Liver (tissue), 9 donors: ENCODE measurements around the gene INSC. TPM values are rescaled to one million over a fixed set of nuclear protein-coding genes. Genes with fewer than 3 reads are reported as not detected.

Source experiments
- DNase-seq: peaks from one replicate; pipeline ENCODE4 v3.0.0-alpha.2; 2017; ENCODE audit warnings: low spot score
- H3K27ac ChIP-seq, 2 donors: one replicate each; pipeline ENCODE4 v1.7.0; 2013; ENCODE audit warnings: inconsistent platforms in 2 of 2, low read length in 2 of 2, control low read depth in 1 of 2, low read depth in 1 of 2, mild to moderate bottlenecking in 1 of 2
- H3K27me3 ChIP-seq, 4 donors: one replicate each; pipeline versions ENCODE4 v1.6.1 to v1.7.0; 2013; ENCODE audit warnings: low read length in 3 of 4, inconsistent platforms in 1 of 4, mild to moderate bottlenecking in 1 of 4, moderate library complexity in 1 of 4; ENCODE audit not compliant: control insufficient read depth in 4 of 4, insufficient read depth in 4 of 4
- H3K36me3 ChIP-seq, 4 donors: one replicate each; pipeline versions ENCODE4 v1.6.1 to v1.7.0; 2013; ENCODE audit warnings: low read length in 3 of 4, mild to moderate bottlenecking in 3 of 4, low read depth in 1 of 4, moderate library complexity in 1 of 4; ENCODE audit not compliant: control insufficient read depth in 4 of 4, insufficient read depth in 3 of 4
- H3K4me1 ChIP-seq, 4 donors: one replicate each; pipeline versions ENCODE4 v1.6.1 to v1.7.0; 2013; ENCODE audit warnings: low read length in 3 of 4, mild to moderate bottlenecking in 3 of 4, moderate library complexity in 1 of 4; ENCODE audit not compliant: control insufficient read depth in 4 of 4, insufficient read depth in 4 of 4
- H3K4me3 ChIP-seq, 3 donors: one replicate each; pipeline versions ENCODE4 v1.6.1 to v1.7.0; 2013; ENCODE audit warnings: low read length in 3 of 3, control low read depth in 1 of 3, low read depth in 1 of 3, mild to moderate bottlenecking in 1 of 3
- H3K9ac ChIP-seq, 2 donors: one replicate each; pipeline ENCODE4 v1.7.0; 2013; ENCODE audit warnings: low read length in 2 of 2, mild to moderate bottlenecking in 2 of 2, moderate library complexity in 2 of 2, control low read depth in 1 of 2, low read depth in 1 of 2
- H3K9me3 ChIP-seq, 4 donors: one replicate each; pipeline versions ENCODE4 v1.6.1 to v1.7.0; 2013; ENCODE audit warnings: low read length in 3 of 4; ENCODE audit not compliant: control insufficient read depth in 4 of 4
- CTCF ChIP-seq: fragments of 150-350 bp; IDR thresholded peaks from 2 replicates; pipeline ENCODE4 v1.5.1; 2017; ENCODE audit warnings: improper control_type of control experiment, low read depth, low read length; ENCODE audit not compliant: missing input control
- EGR1 ChIP-seq, 2 donors: IDR thresholded peaks; 2 replicates each; pipeline ENCODE4 v1.6.1; 2016 to 2018; ENCODE audit warnings: antibody characterized with exemption in 2 of 2, low read depth in 2 of 2
- FOXA1 ChIP-seq: IDR thresholded peaks from 2 replicates; pipeline ENCODE4 v1.6.1; 2016; ENCODE audit warnings: antibody characterized with exemption
- GABPA ChIP-seq, 2 donors: IDR thresholded peaks in 1 of 2; conservative IDR thresholded peaks in 1 of 2; 2 replicates each; pipeline ENCODE4 v1.6.1; 2016; ENCODE audit warnings: antibody characterized with exemption in 2 of 2, mild to moderate bottlenecking in 1 of 2, moderate library complexity in 1 of 2
- HNF4A ChIP-seq, 2 donors: conservative IDR thresholded peaks; 2 replicates each; pipeline ENCODE4 v1.6.1; 2016; ENCODE audit warnings: antibody characterized with exemption in 2 of 2, mild to moderate bottlenecking in 2 of 2
- HNF4G ChIP-seq: IDR thresholded peaks from 2 replicates; pipeline ENCODE4 v1.6.1; 2016; ENCODE audit warnings: antibody characterized with exemption
- NR2F2 ChIP-seq: IDR thresholded peaks from 2 replicates; pipeline ENCODE4 v1.6.1; 2016; ENCODE audit warnings: antibody characterized with exemption
- RAD21 ChIP-seq, 2 donors: IDR thresholded peaks; 2 replicates each; pipeline ENCODE4 v1.6.1; 2016; ENCODE audit warnings: antibody characterized with exemption in 2 of 2, mild to moderate bottlenecking in 2 of 2
- SP1 ChIP-seq: IDR thresholded peaks from 2 replicates; pipeline ENCODE4 v1.6.1; 2018; ENCODE audit warnings: antibody characterized with exemption, mild to moderate bottlenecking
- TAF1 ChIP-seq: conservative IDR thresholded peaks from 2 replicates; pipeline ENCODE4 v1.6.1; 2016; ENCODE audit warnings: antibody characterized with exemption, mild to moderate bottlenecking
- YY1 ChIP-seq: IDR thresholded peaks from 2 replicates; pipeline ENCODE4 v1.6.1; 2016; ENCODE audit warnings: antibody characterized with exemption, mild to moderate bottlenecking
- ZBTB33 ChIP-seq: IDR thresholded peaks from 2 replicates; pipeline ENCODE4 v1.6.1; 2016; ENCODE audit warnings: antibody characterized with exemption
- WGBS: extraction: QIAGEN DNeasy Blood & Tissue Kit; methylation state at CpG from one replicate; pipeline ENCODE4 v1.1.7; 2013; 5-methylcytosine and 5-hydroxymethylcytosine counted together
- polyA plus RNA-seq, 2 donors: library from polyadenylated mRNA; stranded (reverse) in 1 of 2; unstranded in 1 of 2; fragments of 200-250 nt in 1 of 2; fragments of >200 nt in 1 of 2; fragmentation: Nextera tagmentation in 1 of 2; extraction: Ambion mirVana in 1 of 2; gene quantifications; one replicate each; pipeline versions ENCODE4 v1.2.1 to v1.2.3, GENCODE V29; 2013 to 2015
- total RNA-seq, 2 donors: library from RNA; depleted of rRNA; stranded (reverse); fragments of >200 nt; gene quantifications; one replicate each; pipeline ENCODE4 v1.2.3, GENCODE V29; 2014
- TF ChIP-seq, protein P1 (sequence below): IDR thresholded peaks from 2 replicates; pipeline ENCODE4 v1.6.1; 2016; ENCODE audit warnings: antibody characterized with exemption, mild to moderate bottlenecking
- TF ChIP-seq, protein P2 (sequence below): IDR thresholded peaks from 2 replicates; pipeline ENCODE4 v1.6.1; 2016; ENCODE audit warnings: antibody characterized with exemption
- donor health status: healthy.
- donor health status: healthy.
- donor health status: healthy.
- donor health status: healthy.
- donor health status: healthy.

Gene INSC
- total and polyA plus RNA-seq, 4 donors, result 0.02 to 0.25 (median 0.12) TPM

- TF ChIP-seq ZBTB33 (no peak), EGR1 (IDR thresholded peaks at IDR 0.05; ENCODE audit: low read depth in 2 of 2) (no peak), HNF4A (conservative IDR thresholded peaks at IDR 0.05) (no peak), HNF4G (no peak)
Observed at GRCh38 chr11:15268598-15268997, 153.9 kb downstream of the INSC start (continued).

DNA sequence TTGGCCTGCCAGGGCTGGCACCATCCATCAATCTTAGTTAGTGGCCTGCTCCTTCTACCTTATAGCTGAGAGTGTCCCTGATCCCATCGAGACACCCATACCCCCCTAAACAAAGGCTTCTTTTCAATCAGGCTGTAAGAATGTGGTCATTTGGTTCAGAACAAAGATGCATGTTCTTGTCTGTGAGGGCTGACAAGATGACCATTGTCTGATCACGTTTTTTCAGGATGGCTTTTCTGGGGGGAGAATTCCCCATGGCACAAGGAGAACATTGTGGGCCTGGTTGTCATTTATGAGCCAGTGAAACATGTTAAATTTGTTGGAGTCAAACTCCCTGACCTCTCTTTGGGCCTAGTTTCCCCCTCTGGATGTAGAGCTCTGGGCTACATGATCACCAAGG is 160.4 kb downstream of the INSC start:
- no peak for DNase-seq
- Histone ChIP-seq H3K36me3 (no peaks in the 10 kb centered on the region), H3K4me1 (no peaks in the 10 kb centered on the region), H3K9ac (no peak overlapping the region), H3K9me3 (no peaks in the 10 kb centered on the region), H3K4me3 (no peak overlapping the region), H3K27ac (no peak overlapping the region), H3K27me3 (no peaks in the 10 kb centered on the region)
- WGBS, result 74% methylated on average over 2 of the region's 2 CpGs
- TF ChIP-seq, protein P1, sequence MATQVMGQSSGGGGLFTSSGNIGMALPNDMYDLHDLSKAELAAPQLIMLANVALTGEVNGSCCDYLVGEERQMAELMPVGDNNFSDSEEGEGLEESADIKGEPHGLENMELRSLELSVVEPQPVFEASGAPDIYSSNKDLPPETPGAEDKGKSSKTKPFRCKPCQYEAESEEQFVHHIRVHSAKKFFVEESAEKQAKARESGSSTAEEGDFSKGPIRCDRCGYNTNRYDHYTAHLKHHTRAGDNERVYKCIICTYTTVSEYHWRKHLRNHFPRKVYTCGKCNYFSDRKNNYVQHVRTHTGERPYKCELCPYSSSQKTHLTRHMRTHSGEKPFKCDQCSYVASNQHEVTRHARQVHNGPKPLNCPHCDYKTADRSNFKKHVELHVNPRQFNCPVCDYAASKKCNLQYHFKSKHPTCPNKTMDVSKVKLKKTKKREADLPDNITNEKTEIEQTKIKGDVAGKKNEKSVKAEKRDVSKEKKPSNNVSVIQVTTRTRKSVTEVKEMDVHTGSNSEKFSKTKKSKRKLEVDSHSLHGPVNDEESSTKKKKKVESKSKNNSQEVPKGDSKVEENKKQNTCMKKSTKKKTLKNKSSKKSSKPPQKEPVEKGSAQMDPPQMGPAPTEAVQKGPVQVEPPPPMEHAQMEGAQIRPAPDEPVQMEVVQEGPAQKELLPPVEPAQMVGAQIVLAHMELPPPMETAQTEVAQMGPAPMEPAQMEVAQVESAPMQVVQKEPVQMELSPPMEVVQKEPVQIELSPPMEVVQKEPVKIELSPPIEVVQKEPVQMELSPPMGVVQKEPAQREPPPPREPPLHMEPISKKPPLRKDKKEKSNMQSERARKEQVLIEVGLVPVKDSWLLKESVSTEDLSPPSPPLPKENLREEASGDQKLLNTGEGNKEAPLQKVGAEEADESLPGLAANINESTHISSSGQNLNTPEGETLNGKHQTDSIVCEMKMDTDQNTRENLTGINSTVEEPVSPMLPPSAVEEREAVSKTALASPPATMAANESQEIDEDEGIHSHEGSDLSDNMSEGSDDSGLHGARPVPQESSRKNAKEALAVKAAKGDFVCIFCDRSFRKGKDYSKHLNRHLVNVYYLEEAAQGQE, result no peak
- TF ChIP-seq GABPA (IDR thresholded peaks at IDR 0.05 in 1 of 2, conservative IDR thresholded peaks at IDR 0.05 in 1 of 2), result no peak
- TF ChIP-seq FOXA1, result no peak
- TF ChIP-seq SP1, result no peak
- TF ChIP-seq EGR1 (IDR thresholded peaks at IDR 0.05; ENCODE audit: low read depth in 2 of 2), result no peak
- TF ChIP-seq, protein P2, sequence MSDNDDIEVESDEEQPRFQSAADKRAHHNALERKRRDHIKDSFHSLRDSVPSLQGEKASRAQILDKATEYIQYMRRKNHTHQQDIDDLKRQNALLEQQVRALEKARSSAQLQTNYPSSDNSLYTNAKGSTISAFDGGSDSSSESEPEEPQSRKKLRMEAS, result no peak
- no peak for TF ChIP-seq HNF4A (conservative IDR thresholded peaks at IDR 0.05)
- TF ChIP-seq YY1, result no peak

- DNase-seq, result no peak
- 60% methylated on average over 3 of the region's 3 CpGs for WGBS
- Histone ChIP-seq H3K4me3 (no peak overlapping the region), H3K27me3 (no peaks in the 10 kb centered on the region), H3K9me3 (no peaks in the 10 kb centered on the region), H3K4me1 (no peaks in the 10 kb centered on the region), H3K9ac (no peak overlapping the region), H3K27ac (no peak overlapping the region), H3K36me3 (no peaks in the 10 kb centered on the region)
- TF ChIP-seq, protein P1, result no peak
- TF ChIP-seq RAD21 (IDR thresholded peaks at IDR 0.05) (peak; percentile 64 to 67), NR2F2 (no peak), CTCF (peak; percentile 37), YY1 (no peak), TAF1 (no peak), ZBTB33 (no peak), FOXA1 (no peak)
Observed at GRCh38 chr11:15276621-15277020, 161.9 kb downstream of the INSC start.
